GM12878 (cell line): ENCODE results near the gene DPEP1. TPM values are rescaled to one million over a fixed set of nuclear protein-coding genes. Genes with fewer than 3 reads are reported as not detected.

Experiments
- ATAC-seq: fragments of 200-7000 bp; cut with Tn5 transposase; 3 replicates; pipeline ENCODE4 v1.9.1; 2020; ENCODE audit warnings: mild to moderate bottlenecking, moderate library complexity
- BruUV-seq: library from RNA; stranded (reverse); fragments of 400-500 nt; replicated peaks from 2 replicates; lab custom pipeline; 2021; lab: Mats Ljungman, UMichigan
- CTCF ChIA-PET: fragments of 300-600 bp; sonication (Branson Sonifier 250); formaldehyde crosslinking; extraction: SDS; loops from one replicate; lab custom pipeline; 2021; ENCODE audit warnings: inconsistent platforms; lab: Yijun Ruan, JAX
- POLR2A ChIA-PET: fragments of 350-600 bp; formaldehyde crosslinking; extraction: SDS; loops from one replicate; lab custom pipeline; 2021; ENCODE audit warnings: inconsistent platforms; lab: Charles Lee
- RAD21 ChIA-PET: fragments of 300-600 bp; sonication (Branson Sonifier 250); formaldehyde crosslinking; loops from one replicate; lab custom pipeline; 2023; ENCODE audit warnings: antibody characterized with exemption; ENCODE audit not compliant: unreplicated experiment; lab: Charles Lee
- SMC1A ChIA-PET: fragments of 300-600 bp; sonication (Branson Sonifier 250); formaldehyde crosslinking; loops from one replicate; lab custom pipeline; 2023; ENCODE audit not compliant: unreplicated experiment, uncharacterized antibody; lab: Charles Lee
- DNase-seq: peaks from one replicate; pipeline ENCODE4 v3.0.0-alpha.2; 2011; ENCODE audit warnings: low read depth, low spot score
- FAIRE-seq: peaks from 3 replicates; lab custom pipeline; 2011; peaks lifted over from hg19 to GRCh38; lab: Jason Lieb, UNC
- H2AFZ ChIP-seq: 2 replicates; pipeline ENCODE4 v1.6.0; 2011; ENCODE audit warnings: low read depth, low read length, control low read depth; ENCODE audit not compliant: control insufficient read depth
- H3K27ac ChIP-seq: 2 replicates; pipeline ENCODE4 v1.5.1; 2011; ENCODE audit warnings: control low read depth; ENCODE audit not compliant: control insufficient read depth, insufficient read depth
- H3K27me3 ChIP-seq, 2 experiments: replicated peaks in 1 of 2; 2 replicates each; pipeline versions ENCODE4 v1.6.0 to v1.6.1; 2011; ENCODE audit warnings: low read length in 1 of 2; ENCODE audit not compliant: control insufficient read depth in 2 of 2, insufficient read depth in 2 of 2
- H3K36me3 ChIP-seq, 2 experiments: 2 replicates each; pipeline ENCODE4 v1.5.1; 2011; ENCODE audit warnings: low read length in 1 of 2; ENCODE audit not compliant: control insufficient read depth in 2 of 2, insufficient read depth in 2 of 2
- H3K4me1 ChIP-seq: 2 replicates; pipeline ENCODE4 v1.6.1; 2011; ENCODE audit warnings: mild to moderate bottlenecking, low read length, moderate library complexity, mixed read lengths; ENCODE audit not compliant: control insufficient read depth, insufficient read depth
- H3K4me2 ChIP-seq: 2 replicates; pipeline ENCODE4 v1.6.0; 2011; ENCODE audit warnings: control low read depth; ENCODE audit not compliant: control insufficient read depth, insufficient read depth
- H3K4me3 ChIP-seq: fragments of 200-600 bp; sonication (generic); 2 replicates; pipeline ENCODE4 v1.5.1; 2016
- H3K79me2 ChIP-seq: 2 replicates; pipeline ENCODE4 v1.6.0; 2011; ENCODE audit warnings: low read length; ENCODE audit not compliant: control insufficient read depth, insufficient read depth
- H3K9ac ChIP-seq: 2 replicates; pipeline ENCODE4 v1.8.0; 2011; ENCODE audit warnings: low read length, control low read depth, mixed read lengths; ENCODE audit not compliant: control insufficient read depth, insufficient read depth
- H3K9me3 ChIP-seq: replicated peaks from 3 replicates; pipeline ENCODE4 v1.5.1; 2011; ENCODE audit warnings: mild to moderate bottlenecking, low read length; ENCODE audit not compliant: control insufficient read depth, insufficient read depth
- H4K20me1 ChIP-seq: 2 replicates; pipeline ENCODE4 v1.6.0; 2011; ENCODE audit not compliant: control insufficient read depth, insufficient read depth
- GATAD2B ChIP-seq: fragments of 450-650 bp; conservative IDR thresholded peaks from 2 replicates; pipeline ENCODE4 v1.6.1; 2017; ENCODE audit warnings: low read depth, mild to moderate bottlenecking, moderate library complexity
- JUND ChIP-seq: IDR thresholded peaks from 2 replicates; pipeline ENCODE4 v1.6.1; 2012; ENCODE audit warnings: low read depth, mild to moderate bottlenecking, low read length, improper control_type of control experiment, moderate library complexity
- POLR2A ChIP-seq: IDR thresholded peaks from 2 replicates; pipeline ENCODE4 v1.6.1; 2011; ENCODE audit warnings: low read depth, mild to moderate bottlenecking, low read length
- WGBS: methylation state at CpG from one replicate; pipeline ENCODE4 v1.1.6; 2016; ENCODE audit warnings: low lambda C conversion rate; ENCODE audit not compliant: insufficient replicate concordance, insufficient coverage; ENCODE audit errors: missing lambda C conversion rate; 5-methylcytosine and 5-hydroxymethylcytosine counted together
- in situ Hi-C: fragments of 300-500 bp; cut with MboI; formaldehyde crosslinking; loops from 9 replicates; pipeline ENCODE4 v1.14.3; 2018; ENCODE audit warnings: mixed read lengths
- intact Hi-C: fragments of 100-400 bp; cut with micrococcal nuclease; formaldehyde crosslinking; loops from one replicate; pipeline ENCODE4 v1.14.2; 2022; ENCODE audit not compliant: unreplicated experiment
- polyA plus RNA-seq, 11 experiments: library from polyadenylated mRNA; depleted of rRNA in 4 of 11; unstranded in 6 of 11; stranded (reverse) in 5 of 11; fragments of >200 nt; fragmentation: Nextera tagmentation in 4 of 11; fragmentation: Illumina TruSeq in 1 of 11; extraction: Ambion mirVana in 4 of 11; extraction: Trizol in 1 of 11; gene quantifications; 1 replicate in 1 of 11; 2 replicates in 10 of 11; pipeline versions ENCODE4 v1.2.1 to v1.2.3, GENCODE V29; 2011 to 2016; ENCODE audit warnings: inconsistent platforms in 2 of 11, missing spikeins in 2 of 11, low read depth in 1 of 11
- total RNA-seq, 4 experiments: library from RNA; depleted of rRNA in 3 of 4; stranded (reverse); fragments of >200 nt in 3 of 4; fragmentation: Illumina TruSeq in 1 of 4; extraction: Trizol in 1 of 4; gene quantifications; 2 replicates each; pipeline versions ENCODE4 v1.2.1 to v1.2.3, GENCODE V29; 2013 to 2021

The DPEP1 gene
- total and polyA plus RNA-seq, 10 of the 15 experiments (the other 5 are each of a cell fraction or from before 2014, with no cell fraction given) = not detected

GRCh38 chr16:89642574-89642973 is 29.1 kb downstream of the DPEP1 start:
- peak; percentile 61; the same call in 1 of the 2 replicates for TF ChIP-seq POLR2A
- TF ChIP-seq JUND = no peak
- H3K36me3 ChIP-seq = peaks cover 6 to 23% of the 10 kb centered on the region in 2 experiments; a peak in 3 of 4 replicates
- no peak overlapping the region for H3K9ac ChIP-seq
- no peak for DNase-seq
- H4K20me1 ChIP-seq = no peaks in the 10 kb centered on the region
- H3K79me2 ChIP-seq = no peaks in the 10 kb centered on the region
- CTCF ChIA-PET = interaction anchor here (1.3 to 1.7 kb wide), 2 partner anchors 58 to 68 kb away, joined by 4 to 5 read pairs; no protein-coding TSS in a partner anchor
- H3K4me1 ChIP-seq = no peaks in the 10 kb centered on the region
- H3K9me3 ChIP-seq = no peaks in the 10 kb centered on the region
- no peak for FAIRE-seq
- in situ Hi-C loops = no loop called here
- POLR2A ChIA-PET = no interaction called here
- BruUV-seq = no TSS peak
- no peak overlapping the region for H3K4me2 ChIP-seq
- 86% methylated on average over 13 of the region's 13 CpGs for WGBS
- no peak for ATAC-seq
- intact Hi-C loops = no loop called here
- RAD21 ChIA-PET = no interaction called here
- H2AFZ ChIP-seq = no peak overlapping the region
- no peak overlapping the region for H3K4me3 ChIP-seq
- no peaks in the 10 kb centered on the region for H3K27me3 ChIP-seq
- H3K27ac ChIP-seq = no peak overlapping the region
- SMC1A ChIA-PET = no interaction called here

- no peak overlapping the region for H3K9ac ChIP-seq
- ChIA-PET SMC1A (no interaction called here), POLR2A (no interaction called here), RAD21 (no interaction called here), CTCF (no interaction called here)
- no peak overlapping the region for H3K4me3 ChIP-seq
- H3K27ac ChIP-seq = no peak overlapping the region
- ATAC-seq (no peak), FAIRE-seq (no peak), DNase-seq (no peak)
- in situ Hi-C loops = no loop called here
- no peak overlapping the region for H3K4me2 ChIP-seq
- H2AFZ ChIP-seq = no peak overlapping the region
- 86% methylated on average over 14 of the region's 14 CpGs for WGBS
- no TSS peak for BruUV-seq
- H3K9me3 ChIP-seq = no peaks in the 10 kb centered on the region
- H3K36me3 ChIP-seq = peaks cover 6 to 26% of the 10 kb centered on the region in 2 experiments; a peak in 3 of 4 replicates
- intact Hi-C loops = no loop called here
- no peaks in the 10 kb centered on the region for H3K4me1 ChIP-seq
- no peaks in the 10 kb centered on the region for H4K20me1 ChIP-seq
- 0 out of 2 replicates have a peak, but pooled peaks have one; percentile 25 for TF ChIP-seq POLR2A
- no peak for TF ChIP-seq GATAD2B
- H3K79me2 ChIP-seq = no peaks in the 10 kb centered on the region
- no peaks in the 10 kb centered on the region for H3K27me3 ChIP-seq
These were observed 30.4 kb downstream of the DPEP1 start for GRCh38 chr16:89643769-89644300.
